Measurements from ENCODE around the gene C10orf53. TPM values are rescaled to one million over a fixed set of nuclear protein-coding genes. Genes with fewer than 3 reads are reported as not detected.

The C10orf53 gene
- total and polyA plus RNA-seq, 2 experiments from 2014 or later: not detected

DNA sequence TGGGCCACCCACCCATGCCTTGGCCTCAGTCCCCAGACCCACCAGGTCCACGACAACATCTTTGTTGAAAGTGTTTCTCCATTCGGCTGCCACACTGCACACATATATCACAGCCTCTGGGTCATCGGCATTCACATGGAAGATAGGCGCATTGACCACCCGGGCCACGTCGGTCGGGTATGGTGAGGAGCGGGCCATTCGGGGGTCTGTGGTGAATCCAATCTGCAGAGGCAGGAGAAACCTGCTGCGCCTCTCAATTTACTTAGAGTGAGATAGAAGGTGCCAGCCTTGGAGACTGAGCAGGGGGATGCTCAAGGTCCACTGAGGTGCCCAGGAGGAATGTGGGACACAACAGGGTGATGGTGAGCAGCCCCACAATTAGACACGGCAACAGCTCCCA is 66.3 kb downstream of the C10orf53 start:
- DNase-seq: no peak
- Histone ChIP-seq H3K9ac (no peak overlapping the region), H3K9me2 (ENCODE audit: insufficient read depth) (no peaks in the 10 kb centered on the region), H3F3A (ENCODE audit: insufficient read depth) (no peaks in the 10 kb centered on the region), H3K36me3 (ENCODE audit: low read depth) (no peaks in the 10 kb centered on the region), H2AFZ (no peak overlapping the region), H3K27me3 (replicated peaks; ENCODE audit: insufficient read depth) (peaks cover 16% of the 10 kb centered on the region; the same call in 1 of the 2 replicates), H3K4me1 (ENCODE audit: insufficient read depth) (no peaks in the 10 kb centered on the region), H3K4me3 (no peak overlapping the region), H3K9me3 (ENCODE audit: low read depth) (no peaks in the 10 kb centered on the region), H3K4me2 (ENCODE audit: unreplicated experiment) (no peak overlapping the region), H4K20me1 (ENCODE audit: insufficient read depth) (no peaks in the 10 kb centered on the region), H3K27ac (no peak overlapping the region), H3K79me2 (ENCODE audit: insufficient read depth) (no peaks in the 10 kb centered on the region)
- 69 to 76% methylated on average over 12 of the region's 12 CpGs for WGBS, 2 experiments (ENCODE audit: low coverage in 1 of 2, low lambda C conversion rate in 2 of 2, missing lambda C conversion rate in 2 of 2)
- no peak for TF ChIP-seq EZH2 (IDR thresholded peaks at IDR 0.05; ENCODE audit: insufficient read depth, poor library complexity, severe bottlenecking)
- no peak for TF ChIP-seq EZH2phosphoT487 (IDR thresholded peaks at IDR 0.05; ENCODE audit: insufficient read depth, low read depth)
- in situ Hi-C loops (cut with MboI): no loop called here

DNA sequence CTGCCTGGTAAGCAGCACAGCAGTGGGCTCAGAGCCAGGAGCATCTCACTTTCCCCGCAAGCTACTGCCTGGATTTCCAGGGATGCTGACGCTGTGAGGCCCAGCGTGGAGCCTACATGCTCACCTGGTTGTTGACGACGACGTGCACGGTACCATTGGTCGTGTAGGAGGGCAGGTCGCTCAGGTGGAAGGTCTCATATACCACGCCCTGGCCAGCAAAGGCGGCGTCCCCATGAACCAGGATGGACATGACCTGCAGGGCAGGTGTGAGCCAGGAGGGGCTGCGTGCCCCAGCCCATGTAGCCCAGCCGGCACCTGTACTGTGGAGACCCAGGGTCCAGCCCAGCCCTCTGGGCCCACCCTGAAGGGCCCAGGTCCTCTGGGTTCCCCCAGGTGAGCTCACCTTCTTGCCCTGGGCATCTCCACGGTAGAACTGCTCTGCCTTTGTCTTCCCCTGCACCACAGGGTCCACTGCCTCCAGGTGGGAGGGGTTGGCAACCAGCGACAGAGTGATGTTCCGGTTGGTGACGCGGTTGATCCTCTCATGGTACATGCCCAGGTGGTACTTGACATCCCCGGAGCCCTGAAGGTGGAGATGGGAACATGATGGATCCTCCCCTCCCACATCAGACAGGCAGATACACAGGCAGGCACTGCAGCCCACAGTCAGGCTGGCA is 67.3 kb downstream of the C10orf53 start:
- no peaks in the 10 kb centered on the region for H3K79me2 ChIP-seq (ENCODE audit: insufficient read depth)
- H3K9me2 ChIP-seq (ENCODE audit: insufficient read depth): no peaks in the 10 kb centered on the region
- H4K20me1 ChIP-seq (ENCODE audit: insufficient read depth): no peaks in the 10 kb centered on the region
- H3K27ac ChIP-seq: no peak overlapping the region
- H2AFZ ChIP-seq: no peak overlapping the region
- no peaks in the 10 kb centered on the region for H3K4me1 ChIP-seq (ENCODE audit: insufficient read depth)
- peaks cover 16% of the 10 kb centered on the region; the same call in 1 of the 2 replicates for H3K27me3 ChIP-seq (replicated peaks; ENCODE audit: insufficient read depth)
- DNase-seq: no peak
- TF ChIP-seq EZH2phosphoT487 (IDR thresholded peaks at IDR 0.05; ENCODE audit: insufficient read depth, low read depth) (no peak), EZH2 (IDR thresholded peaks at IDR 0.05; ENCODE audit: insufficient read depth, poor library complexity, severe bottlenecking) (no peak)
- H3K9me3 ChIP-seq (ENCODE audit: low read depth): no peaks in the 10 kb centered on the region
- H3K4me3 ChIP-seq: no peak overlapping the region
- 64 to 67% methylated on average over 19 to 20 of the region's 20 CpGs for WGBS, 2 experiments (ENCODE audit: low coverage in 1 of 2, low lambda C conversion rate in 2 of 2, missing lambda C conversion rate in 2 of 2)
- in situ Hi-C loops (cut with MboI): no loop called here
- H3K4me2 ChIP-seq (ENCODE audit: unreplicated experiment): no peak overlapping the region
- H3F3A ChIP-seq (ENCODE audit: insufficient read depth): no peaks in the 10 kb centered on the region
- H3K9ac ChIP-seq: no peak overlapping the region
- H3K36me3 ChIP-seq (ENCODE audit: low read depth): no peaks in the 10 kb centered on the region

Other genes starting within 250 kb of the C10orf53 start
- gene ERCC6, start 140.5 kb upstream of the C10orf53 start, total RNA-seq (2014; rRNA removed; shearing (Covaris generic)): 69.2 and 101 TPM in 2 replicates
- gene ERCC6, start 140.5 kb upstream of the C10orf53 start, polyA plus RNA-seq (2016; fragmentation: Nextera tagmentation; extraction: Ambion mirVana): 47.6 and 50.8 TPM in 2 replicates
- not detected in 2 replicates for gene SLC18A3, start 69.3 kb upstream of the C10orf53 start, total RNA-seq (2014; rRNA removed; shearing (Covaris generic))
- gene SLC18A3, start 69.3 kb upstream of the C10orf53 start, polyA plus RNA-seq (2016; fragmentation: Nextera tagmentation; extraction: Ambion mirVana): not detected in 2 replicates
- not detected in 2 replicates for gene CHAT, start 65.6 kb upstream of the C10orf53 start, total RNA-seq (2014; rRNA removed; shearing (Covaris generic))
- gene CHAT, start 65.6 kb upstream of the C10orf53 start, polyA plus RNA-seq (2016; fragmentation: Nextera tagmentation; extraction: Ambion mirVana): not detected in 2 replicates
- gene OGDHL, start 82.7 kb downstream of the C10orf53 start, total RNA-seq (2014; rRNA removed; shearing (Covaris generic)): 0.51 TPM in 1 of 2 replicates, not detected in the other
- gene OGDHL, start 82.7 kb downstream of the C10orf53 start, polyA plus RNA-seq (2016; fragmentation: Nextera tagmentation; extraction: Ambion mirVana): not detected in 2 replicates

Data from GM23248 (cell line).